Measurements from ENCODE around the gene TRAPPC10.

The TRAPPC10 gene

DNA sequence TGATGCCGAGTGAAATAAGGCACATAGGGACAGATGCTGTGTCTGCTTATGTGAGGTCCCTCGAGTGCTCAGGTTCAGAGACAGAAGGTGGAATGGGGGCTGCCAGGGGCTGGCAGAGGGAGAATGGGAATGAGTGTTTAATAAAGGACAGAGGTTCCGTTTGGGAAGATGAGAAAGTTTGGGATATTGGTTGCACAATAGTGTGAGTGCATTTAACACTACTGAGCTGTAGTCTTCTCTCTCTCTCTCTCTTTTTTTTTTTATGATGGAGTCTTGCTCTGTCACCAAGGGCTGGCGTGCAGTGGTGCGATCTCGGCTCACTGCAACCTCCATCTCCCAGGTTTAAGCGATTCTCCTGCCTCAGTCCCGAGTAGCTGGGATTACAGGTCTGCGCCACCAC is 44.9 kb downstream of the TRAPPC10 start:
- peaks cover 58% of the 10 kb centered on the region for H3K36me3 ChIP-seq (ENCODE audit: control insufficient read depth, low read length)
- H3K27ac ChIP-seq (ENCODE audit: low read depth, low read length), result no peak overlapping the region
- no peaks in the 10 kb centered on the region for H3K9me2 ChIP-seq (replicated peaks; ENCODE audit: control insufficient read depth, low read length)
- TF ChIP-seq, protein P1, sequence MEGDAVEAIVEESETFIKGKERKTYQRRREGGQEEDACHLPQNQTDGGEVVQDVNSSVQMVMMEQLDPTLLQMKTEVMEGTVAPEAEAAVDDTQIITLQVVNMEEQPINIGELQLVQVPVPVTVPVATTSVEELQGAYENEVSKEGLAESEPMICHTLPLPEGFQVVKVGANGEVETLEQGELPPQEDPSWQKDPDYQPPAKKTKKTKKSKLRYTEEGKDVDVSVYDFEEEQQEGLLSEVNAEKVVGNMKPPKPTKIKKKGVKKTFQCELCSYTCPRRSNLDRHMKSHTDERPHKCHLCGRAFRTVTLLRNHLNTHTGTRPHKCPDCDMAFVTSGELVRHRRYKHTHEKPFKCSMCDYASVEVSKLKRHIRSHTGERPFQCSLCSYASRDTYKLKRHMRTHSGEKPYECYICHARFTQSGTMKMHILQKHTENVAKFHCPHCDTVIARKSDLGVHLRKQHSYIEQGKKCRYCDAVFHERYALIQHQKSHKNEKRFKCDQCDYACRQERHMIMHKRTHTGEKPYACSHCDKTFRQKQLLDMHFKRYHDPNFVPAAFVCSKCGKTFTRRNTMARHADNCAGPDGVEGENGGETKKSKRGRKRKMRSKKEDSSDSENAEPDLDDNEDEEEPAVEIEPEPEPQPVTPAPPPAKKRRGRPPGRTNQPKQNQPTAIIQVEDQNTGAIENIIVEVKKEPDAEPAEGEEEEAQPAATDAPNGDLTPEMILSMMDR (IDR thresholded peaks at IDR 0.05; ENCODE audit: low read depth, low read length, poor library complexity, severe bottlenecking), result no peak
- TF ChIP-seq EZH2phosphoT487 (IDR thresholded peaks at IDR 0.05; ENCODE audit: borderline replicate concordance, low read length), result no peak
- H3K4me1 ChIP-seq (ENCODE audit: control insufficient read depth, low read length), result no peaks in the 10 kb centered on the region
- H3K4me2 ChIP-seq (ENCODE audit: low read length), result no peak overlapping the region
- H3K9me3 ChIP-seq (ENCODE audit: control insufficient read depth, insufficient read depth, low read length), result no peaks in the 10 kb centered on the region
- no peaks in the 10 kb centered on the region for H3K27me3 ChIP-seq (ENCODE audit: control insufficient read depth, low read length)
- H3K79me2 ChIP-seq (ENCODE audit: control insufficient read depth, low read length), result peaks cover 14% of the 10 kb centered on the region
- no peak overlapping the region for H3K4me3 ChIP-seq (ENCODE audit: low read length)
- H4K20me1 ChIP-seq (ENCODE audit: control insufficient read depth, insufficient read depth, low read depth, low read length), result no peaks in the 10 kb centered on the region
- no peaks in the 10 kb centered on the region for H3F3A ChIP-seq (ENCODE audit: control insufficient read depth, insufficient read depth)

DNA sequence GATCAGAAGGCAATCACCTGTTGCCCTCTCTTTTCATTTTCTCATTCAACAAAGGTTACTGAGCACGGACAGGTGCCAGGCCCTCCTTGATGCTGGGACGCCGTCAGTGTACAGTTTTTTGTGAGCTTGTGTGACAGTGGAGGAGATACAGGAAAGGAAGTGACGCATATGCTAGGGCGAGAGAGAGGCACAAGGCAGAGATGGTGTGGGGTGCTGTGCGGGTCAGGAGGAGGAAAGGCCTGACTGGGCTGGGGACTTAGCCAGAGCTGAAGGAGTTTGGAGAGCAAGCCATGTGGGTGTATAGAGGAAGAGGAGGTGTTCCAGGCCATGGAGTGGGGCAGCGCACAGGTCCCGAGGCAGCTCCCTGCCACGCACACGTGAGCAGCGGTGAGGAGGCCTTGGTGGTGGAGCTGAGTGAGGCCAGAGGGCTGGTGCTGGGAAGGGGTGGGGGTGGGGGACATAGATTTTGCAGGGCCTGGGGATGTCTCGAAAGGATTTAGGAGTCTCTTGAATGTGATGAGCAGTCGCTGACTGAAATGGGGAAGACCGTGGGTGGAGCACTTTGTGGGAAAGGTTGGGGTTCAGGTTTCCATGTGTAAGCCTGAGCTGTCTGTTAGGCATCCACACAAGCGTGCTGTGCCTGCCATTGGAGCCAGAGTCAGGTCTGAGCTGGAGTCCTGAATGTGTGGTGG is 46.0 kb downstream of the TRAPPC10 start:
- no peak overlapping the region for H3K27ac ChIP-seq (ENCODE audit: low read depth, low read length)
- no peaks in the 10 kb centered on the region for H3K9me3 ChIP-seq (ENCODE audit: control insufficient read depth, insufficient read depth, low read length)
- no peaks in the 10 kb centered on the region for H3F3A ChIP-seq (ENCODE audit: control insufficient read depth, insufficient read depth)
- H3K4me3 ChIP-seq (ENCODE audit: low read length), result no peak overlapping the region
- TF ChIP-seq, protein P1 (IDR thresholded peaks at IDR 0.05; ENCODE audit: low read depth, low read length, poor library complexity, severe bottlenecking), result no peak
- TF ChIP-seq EZH2phosphoT487 (IDR thresholded peaks at IDR 0.05; ENCODE audit: borderline replicate concordance, low read length), result no peak
- peaks cover 58% of the 10 kb centered on the region for H3K36me3 ChIP-seq (ENCODE audit: control insufficient read depth, low read length)
- H3K4me2 ChIP-seq (ENCODE audit: low read length), result no peak overlapping the region
- H3K79me2 ChIP-seq (ENCODE audit: control insufficient read depth, low read length), result peaks cover 10% of the 10 kb centered on the region
- no peaks in the 10 kb centered on the region for H3K9me2 ChIP-seq (replicated peaks; ENCODE audit: control insufficient read depth, low read length)
- no peaks in the 10 kb centered on the region for H3K27me3 ChIP-seq (ENCODE audit: control insufficient read depth, low read length)
- no peaks in the 10 kb centered on the region for H3K4me1 ChIP-seq (ENCODE audit: control insufficient read depth, low read length)
- H4K20me1 ChIP-seq (ENCODE audit: control insufficient read depth, insufficient read depth, low read depth, low read length), result no peaks in the 10 kb centered on the region

DNA sequence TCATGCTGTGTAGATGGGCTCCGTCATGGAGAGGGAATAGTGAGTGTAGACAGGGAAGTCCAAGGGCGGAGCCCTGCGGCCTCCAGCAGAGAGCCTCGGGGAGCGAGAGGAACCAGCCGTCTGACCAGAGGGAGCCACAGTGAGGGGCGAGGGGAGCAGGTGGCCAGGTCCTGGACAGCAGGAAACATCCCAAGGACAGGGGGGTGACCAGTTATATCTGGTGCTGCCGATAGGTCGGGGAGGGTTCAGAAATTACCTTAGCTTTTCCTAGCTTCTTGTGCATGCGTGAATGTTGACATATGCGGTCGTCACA is 46.5 kb downstream of the TRAPPC10 start:
- H3K36me3 ChIP-seq (ENCODE audit: control insufficient read depth, low read length), result peaks cover 63% of the 10 kb centered on the region

More for the DNA sequence above, 46.5 kb downstream of the TRAPPC10 start:
- Histone ChIP-seq H3K9me2 (replicated peaks; ENCODE audit: control insufficient read depth, low read length) (no peaks in the 10 kb centered on the region), H3K79me2 (ENCODE audit: control insufficient read depth, low read length) (peaks cover 10% of the 10 kb centered on the region), H3K4me1 (ENCODE audit: control insufficient read depth, low read length) (no peaks in the 10 kb centered on the region), H3K4me3 (ENCODE audit: low read length) (no peak overlapping the region), H3K9me3 (ENCODE audit: control insufficient read depth, insufficient read depth, low read length) (no peaks in the 10 kb centered on the region), H3K27me3 (ENCODE audit: control insufficient read depth, low read length) (no peaks in the 10 kb centered on the region), H4K20me1 (ENCODE audit: control insufficient read depth, insufficient read depth, low read depth, low read length) (no peaks in the 10 kb centered on the region), H3K27ac (ENCODE audit: low read depth, low read length) (no peak overlapping the region), H3K4me2 (ENCODE audit: low read length) (no peak overlapping the region), H3F3A (ENCODE audit: control insufficient read depth, insufficient read depth) (no peaks in the 10 kb centered on the region)
- TF ChIP-seq EZH2phosphoT487 (IDR thresholded peaks at IDR 0.05; ENCODE audit: borderline replicate concordance, low read length), result no peak
- TF ChIP-seq, protein P1 (IDR thresholded peaks at IDR 0.05; ENCODE audit: low read depth, low read length, poor library complexity, severe bottlenecking), result no peak
